Lung microvascular endothelial cell (primary cell): ENCODE data around the gene WWOX. TPM values are rescaled to one million over a fixed set of nuclear protein-coding genes. Genes with fewer than 3 reads are reported as not detected.

ENCODE experiments used
- DNase-seq, 2 donors: peaks; one replicate each; pipeline versions ENCODE4 v3.0.0 to v3.0.0-alpha.2; 2010; ENCODE audit warnings: low read depth in 2 of 2
- total RNA-seq: library from RNA; depleted of rRNA; stranded (reverse); fragments of >200 nt; gene quantifications from 2 replicates; pipeline ENCODE4 v1.2.1, GENCODE V29; 2014

WWOX gene
- total RNA-seq, 1 donor from 2014 or later: 8.7 TPM

GRCh38 chr16:78390508-78391324 lies 291.3 kb downstream of the WWOX start:
- DNase-seq: no peak

GRCh38 chr16:78392585-78393195 lies 293.2 kb downstream of the WWOX start:
- DNase-seq: no peak

GRCh38 chr16:78395035-78395434 lies 295.6 kb downstream of the WWOX start:
- DNase-seq: no peak

- no peak for DNase-seq
These were observed 296.6 kb downstream of the WWOX start for GRCh38 chr16:78396046-78396445.

GRCh38 chr16:78396673-78397072 lies 297.2 kb downstream of the WWOX start:
- no peak for DNase-seq

- DNase-seq: no peak
These were observed 299.9 kb downstream of the WWOX start for GRCh38 chr16:78399384-78399783.

GRCh38 chr16:78402833-78403232 lies 303.4 kb downstream of the WWOX start:
- DNase-seq: no peak

- no peak for DNase-seq
These were observed 305.6 kb downstream of the WWOX start for GRCh38 chr16:78405040-78405439.

- DNase-seq: no peak
These were observed 306.4 kb downstream of the WWOX start for GRCh38 chr16:78405833-78406232.

GRCh38 chr16:78407191-78407590 lies 307.7 kb downstream of the WWOX start:
- DNase-seq: no peak

GRCh38 chr16:78413651-78414050 lies 314.2 kb downstream of the WWOX start:
- no peak for DNase-seq

- no peak for DNase-seq
These were observed 315.6 kb downstream of the WWOX start for GRCh38 chr16:78415013-78415412.

- DNase-seq: no peak
These were observed 316.2 kb downstream of the WWOX start for GRCh38 chr16:78415669-78416068.

GRCh38 chr16:78416400-78416799 lies 316.9 kb downstream of the WWOX start:
- no peak for DNase-seq

GRCh38 chr16:78421181-78421708 lies 321.8 kb downstream of the WWOX start:
- no peak for DNase-seq

GRCh38 chr16:78425281-78425680 lies 325.8 kb downstream of the WWOX start:
- DNase-seq: no peak

- DNase-seq: no peak
These were observed 326.5 kb downstream of the WWOX start for GRCh38 chr16:78425891-78426510.

- DNase-seq: no peak
These were observed 328.7 kb downstream of the WWOX start for GRCh38 chr16:78428193-78428592.

GRCh38 chr16:78430281-78430680 lies 330.8 kb downstream of the WWOX start:
- no peak for DNase-seq

GRCh38 chr16:78431004-78431670 lies 331.7 kb downstream of the WWOX start:
- no peak for DNase-seq

- DNase-seq: no peak
These were observed 332.2 kb downstream of the WWOX start for GRCh38 chr16:78431701-78432100.

- DNase-seq: no peak
These were observed 333.0 kb downstream of the WWOX start for GRCh38 chr16:78432451-78432850.
